SU-DHL-6 (cell line): ENCODE results near the gene LRP1B.

ENCODE experiments used
- EZH2phosphoT487 ChIP-seq: fragments of 200-600 bp; sonication (generic), shearing (Covaris generic); conservative IDR thresholded peaks from 2 replicates; pipeline ENCODE4 v1.6.1; 2018; ENCODE audit warnings: mild to moderate bottlenecking, antibody characterized with exemption, low read length, moderate library complexity, mixed read lengths
- TF ChIP-seq, protein P1 (sequence below): fragments of 200-600 bp; sonication (generic); IDR thresholded peaks from one replicate; pipeline ENCODE4 v1.5.1; 2017; ENCODE audit warnings: antibody characterized with exemption, mild to moderate bottlenecking, low read length, moderate library complexity; ENCODE audit not compliant: insufficient read depth, poor library complexity, severe bottlenecking

DNA sequence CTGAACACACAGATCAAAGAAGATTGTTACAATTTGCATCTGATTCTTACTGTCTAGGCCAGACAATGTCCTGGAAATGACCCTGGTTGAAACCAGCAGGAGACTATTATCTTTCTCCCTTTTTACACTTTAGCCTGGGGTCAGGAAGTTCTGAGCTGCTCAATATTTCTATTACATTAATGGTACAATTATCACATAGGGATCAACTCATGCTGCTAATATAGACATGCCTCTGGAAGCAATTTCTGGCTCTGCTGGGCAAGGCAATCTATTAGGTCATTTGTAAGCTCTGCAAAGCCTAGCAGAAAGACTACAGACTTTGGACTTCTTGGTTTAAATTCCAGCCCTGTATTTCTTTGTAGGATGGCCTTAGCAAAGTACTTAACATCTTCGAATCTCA is 205.3 kb downstream of the LRP1B start:
- TF ChIP-seq, protein P1, sequence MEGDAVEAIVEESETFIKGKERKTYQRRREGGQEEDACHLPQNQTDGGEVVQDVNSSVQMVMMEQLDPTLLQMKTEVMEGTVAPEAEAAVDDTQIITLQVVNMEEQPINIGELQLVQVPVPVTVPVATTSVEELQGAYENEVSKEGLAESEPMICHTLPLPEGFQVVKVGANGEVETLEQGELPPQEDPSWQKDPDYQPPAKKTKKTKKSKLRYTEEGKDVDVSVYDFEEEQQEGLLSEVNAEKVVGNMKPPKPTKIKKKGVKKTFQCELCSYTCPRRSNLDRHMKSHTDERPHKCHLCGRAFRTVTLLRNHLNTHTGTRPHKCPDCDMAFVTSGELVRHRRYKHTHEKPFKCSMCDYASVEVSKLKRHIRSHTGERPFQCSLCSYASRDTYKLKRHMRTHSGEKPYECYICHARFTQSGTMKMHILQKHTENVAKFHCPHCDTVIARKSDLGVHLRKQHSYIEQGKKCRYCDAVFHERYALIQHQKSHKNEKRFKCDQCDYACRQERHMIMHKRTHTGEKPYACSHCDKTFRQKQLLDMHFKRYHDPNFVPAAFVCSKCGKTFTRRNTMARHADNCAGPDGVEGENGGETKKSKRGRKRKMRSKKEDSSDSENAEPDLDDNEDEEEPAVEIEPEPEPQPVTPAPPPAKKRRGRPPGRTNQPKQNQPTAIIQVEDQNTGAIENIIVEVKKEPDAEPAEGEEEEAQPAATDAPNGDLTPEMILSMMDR = no peak
- TF ChIP-seq EZH2phosphoT487 = no peak
